PC-9 (cell line): ENCODE results near the gene TERT.

Source experiments
- CTCF ChIP-seq: fragments of 200-600 bp; sonication (generic); conservative IDR thresholded peaks from 2 replicates; pipeline ENCODE4 v1.6.1; 2017; ENCODE audit warnings: mixed run types, antibody characterized with exemption, mild to moderate bottlenecking, moderate library complexity
- EZH2 ChIP-seq: fragments of 200-600 bp; sonication (generic); IDR thresholded peaks from 2 replicates; pipeline ENCODE4 v1.8.0; 2017; ENCODE audit warnings: antibody characterized with exemption, low read depth

- TF ChIP-seq EZH2 (peak; percentile 16; the same call in 1 of the 2 replicates), CTCF (no peak)
Measured at GRCh38 chr5:1203311-1203967, 91.4 kb downstream of the TERT start.
